Urinary bladder (tissue), 4 donors: ENCODE data around the gene FN1. TPM values are rescaled to one million over a fixed set of nuclear protein-coding genes. Genes with fewer than 3 reads are reported as not detected.

Experiments
- DNase-seq: peaks from one replicate; pipeline ENCODE4 v3.0.0-alpha.2; 2015; ENCODE audit errors: extremely low spot score
- H3K27ac ChIP-seq: one replicate; pipeline ENCODE4 v1.5.1; 2013; ENCODE audit warnings: low read depth, mild to moderate bottlenecking, moderate library complexity
- H3K36me3 ChIP-seq: one replicate; pipeline ENCODE4 v1.6.1; 2013; ENCODE audit warnings: mild to moderate bottlenecking, moderate library complexity; ENCODE audit not compliant: insufficient read depth
- H3K4me1 ChIP-seq: one replicate; pipeline ENCODE4 v1.6.1; 2013; ENCODE audit warnings: mild to moderate bottlenecking, moderate library complexity; ENCODE audit not compliant: insufficient read depth
- H3K4me3 ChIP-seq: one replicate; pipeline ENCODE4 v1.5.1; 2013; ENCODE audit warnings: low read depth, low read length
- WGBS: extraction: QIAGEN DNeasy Blood & Tissue Kit; methylation state at CpG from one replicate; pipeline ENCODE4 v1.1.7; 2013; 5-methylcytosine and 5-hydroxymethylcytosine counted together
- polyA plus RNA-seq: library from polyadenylated mRNA; stranded (reverse); fragments of 200-250 nt; gene quantifications from one replicate; pipeline ENCODE4 v1.2.3, GENCODE V29; 2013
- total RNA-seq: library from RNA; depleted of rRNA; stranded (reverse); fragments of >200 nt; gene quantifications from one replicate; pipeline ENCODE4 v1.2.3, GENCODE V29; 2014
- donor health status: healthy with polysubstance abuse.
- donor health status: healthy.

FN1 gene
- total and polyA plus RNA-seq, 2 donors: 1,813 to 1,853 TPM

DNA sequence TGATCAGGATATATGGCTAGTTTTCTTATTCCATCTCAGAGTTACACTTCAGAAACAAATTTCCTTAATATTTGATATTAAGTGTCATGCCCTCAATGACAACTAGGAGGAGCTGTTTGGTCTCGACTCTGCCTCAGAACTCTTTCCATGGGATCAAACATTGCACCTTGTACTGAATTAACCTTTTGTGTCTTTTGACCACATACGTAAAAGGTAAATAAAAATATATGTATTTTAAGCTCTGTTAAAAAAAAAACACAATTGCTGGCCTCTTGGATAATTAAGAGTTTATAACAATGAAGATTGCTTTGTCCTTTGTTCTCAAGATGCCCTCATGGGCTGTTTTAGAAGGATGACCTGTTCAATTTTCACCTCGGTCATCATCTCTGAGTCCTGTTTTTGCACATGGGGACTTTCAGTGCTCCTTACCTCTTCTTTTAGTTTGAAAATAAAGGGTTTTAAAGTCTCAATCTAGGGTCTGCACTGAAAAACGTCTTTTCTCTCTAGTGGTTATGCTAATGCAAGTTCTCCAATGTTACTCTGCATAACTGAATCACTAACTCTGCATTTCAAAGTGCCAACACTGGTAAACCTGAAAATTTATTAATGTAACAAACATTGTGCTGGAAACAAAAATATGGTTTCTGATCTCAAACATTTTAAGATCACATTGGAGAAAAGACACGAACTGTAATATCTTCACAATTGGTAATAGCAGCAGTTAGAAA, 18.8 kb upstream of the FN1 start:
- no peaks in the 10 kb centered on the region for H3K4me1 ChIP-seq
- WGBS: 69% methylated on average over 5 of the region's 5 CpGs
- no peaks in the 10 kb centered on the region for H3K36me3 ChIP-seq
- no peak overlapping the region for H3K4me3 ChIP-seq
- DNase-seq: no peak
- no peak overlapping the region for H3K27ac ChIP-seq

- 90% methylated on average over 5 of the region's 5 CpGs for WGBS
- Histone ChIP-seq H3K27ac (no peak overlapping the region), H3K4me3 (no peak overlapping the region), H3K4me1 (no peaks in the 10 kb centered on the region), H3K36me3 (no peaks in the 10 kb centered on the region)
- no peak for DNase-seq
These were observed 16.9 kb upstream of the FN1 start for GRCh38 chr2:215452725-215453124.

- no peaks in the 10 kb centered on the region for H3K4me1 ChIP-seq
- H3K36me3 ChIP-seq: no peaks in the 10 kb centered on the region
- no peak overlapping the region for H3K4me3 ChIP-seq
- DNase-seq: no peak
- H3K27ac ChIP-seq: no peak overlapping the region
- 91% methylated on average over 6 of the region's 6 CpGs for WGBS
These were observed 15.3 kb upstream of the FN1 start for GRCh38 chr2:215451012-215451756.

- 96% methylated on average over 4 of the region's 4 CpGs for WGBS
- Histone ChIP-seq H3K4me1 (no peaks in the 10 kb centered on the region), H3K36me3 (no peaks in the 10 kb centered on the region), H3K4me3 (no peak overlapping the region), H3K27ac (no peak overlapping the region)
- DNase-seq: no peak
These were observed 14.5 kb upstream of the FN1 start for GRCh38 chr2:215450188-215451011.

GRCh38 chr2:215447673-215448081, 11.8 kb upstream of the FN1 start:
- 80% methylated on average over 3 of the region's 3 CpGs for WGBS
- H3K27ac ChIP-seq: no peak overlapping the region
- H3K36me3 ChIP-seq: no peaks in the 10 kb centered on the region
- H3K4me1 ChIP-seq: no peaks in the 10 kb centered on the region
- no peak overlapping the region for H3K4me3 ChIP-seq
- DNase-seq: no peak

DNA sequence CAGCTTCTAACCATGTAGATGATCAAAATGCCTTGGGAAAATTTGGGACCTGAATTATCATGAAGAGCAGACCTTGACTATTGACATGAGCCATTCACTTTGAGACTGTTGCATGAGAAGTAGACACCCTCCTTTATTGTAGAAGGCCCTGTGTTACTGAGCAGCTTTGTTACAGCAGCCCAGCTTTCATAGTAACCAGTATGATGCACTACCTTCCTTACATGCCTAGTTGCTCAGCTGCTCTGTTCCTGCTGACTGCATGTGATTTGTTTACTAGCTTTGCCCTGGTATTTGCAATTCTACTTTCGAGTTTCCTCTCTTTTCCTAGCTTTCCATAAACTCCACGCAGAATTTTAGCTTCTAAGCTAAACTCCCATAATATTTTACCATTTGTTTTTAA, 11.2 kb upstream of the FN1 start:
- H3K36me3 ChIP-seq: no peaks in the 10 kb centered on the region
- WGBS: 66% methylated on average over 2 of the region's 2 CpGs
- no peak for DNase-seq
- no peak overlapping the region for H3K4me3 ChIP-seq
- no peaks in the 10 kb centered on the region for H3K4me1 ChIP-seq
- H3K27ac ChIP-seq: no peak overlapping the region

DNA sequence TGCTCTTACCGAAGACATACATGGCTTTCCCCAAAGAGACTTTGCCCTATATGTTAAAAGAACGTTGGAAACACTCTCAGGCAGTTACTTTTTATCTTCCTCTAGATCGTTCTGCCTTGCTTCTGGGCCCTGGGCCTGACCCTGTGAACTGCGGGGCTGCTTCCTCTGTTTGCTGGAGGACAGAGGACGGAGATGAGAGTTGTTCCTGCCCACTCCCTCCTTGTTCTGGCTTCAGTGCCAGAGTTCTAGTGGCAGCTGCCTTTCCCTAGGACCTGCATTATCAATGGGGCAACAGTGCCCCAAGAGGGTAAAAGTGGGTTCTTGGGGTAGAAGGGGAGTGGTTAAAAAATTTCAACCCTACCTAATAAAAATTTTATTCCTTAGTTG, 6.5 kb upstream of the FN1 start:
- Histone ChIP-seq H3K4me3 (no peak overlapping the region), H3K36me3 (no peaks in the 10 kb centered on the region), H3K4me1 (no peaks in the 10 kb centered on the region), H3K27ac (no peak overlapping the region)
- no peak for DNase-seq
- 55% methylated on average over 5 of the region's 5 CpGs for WGBS

- Histone ChIP-seq H3K36me3 (no peaks in the 10 kb centered on the region), H3K4me1 (no peaks in the 10 kb centered on the region), H3K27ac (no peak overlapping the region), H3K4me3 (no peak overlapping the region)
- DNase-seq: no peak
- 86% methylated on average over 6 of the region's 6 CpGs for WGBS
These were observed 5.9 kb upstream of the FN1 start for GRCh38 chr2:215441560-215442400.

DNA sequence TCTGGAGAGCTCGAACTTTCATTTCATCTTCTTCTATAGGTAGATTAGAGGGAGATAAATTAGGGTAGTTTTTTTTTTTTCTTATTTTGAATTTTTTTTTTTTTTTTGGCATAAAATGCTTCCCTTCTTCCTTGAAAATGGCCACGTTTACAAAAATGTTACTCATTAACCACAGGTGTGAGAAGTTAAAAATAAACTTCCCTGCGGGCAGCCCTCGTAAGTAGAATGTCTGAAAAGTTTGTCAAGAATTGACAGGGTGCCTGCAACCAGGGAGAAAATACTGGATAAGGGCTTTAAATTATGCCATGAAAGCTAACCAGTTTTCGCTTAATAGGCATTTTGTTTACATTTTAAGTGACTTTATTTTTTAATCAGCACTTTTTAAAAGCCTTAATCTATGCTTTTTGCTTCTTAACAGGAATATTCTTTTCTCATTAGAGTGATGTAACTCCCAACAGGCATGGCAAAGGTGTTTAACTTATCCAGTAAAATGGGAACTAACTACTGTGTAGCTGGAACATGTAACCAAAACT, 4.2 kb upstream of the FN1 start:
- Histone ChIP-seq H3K4me1 (no peaks in the 10 kb centered on the region), H3K36me3 (no peaks in the 10 kb centered on the region), H3K4me3 (no peak overlapping the region), H3K27ac (no peak overlapping the region)
- DNase-seq: no peak
- WGBS: 90% methylated on average over 5 of the region's 5 CpGs

- no peak for DNase-seq
- WGBS: 85% methylated on average over 2 of the region's 2 CpGs
- Histone ChIP-seq H3K4me1 (no peaks in the 10 kb centered on the region), H3K36me3 (no peaks in the 10 kb centered on the region), H3K27ac (no peak overlapping the region), H3K4me3 (no peak overlapping the region)
These were observed 3.5 kb upstream of the FN1 start for GRCh38 chr2:215439404-215439803.

- WGBS: 37% methylated on average over 2 of the region's 2 CpGs
These were observed 1.7 kb upstream of the FN1 start for GRCh38 chr2:215437614-215438013.

GRCh38 chr2:215436705-215437565, 1.1 kb upstream of the FN1 start:
- WGBS: 6% methylated on average over 22 of the region's 22 CpGs
- H3K4me1 ChIP-seq: no peaks in the 10 kb centered on the region
- peak; percentile 18 for DNase-seq
- H3K36me3 ChIP-seq: no peaks in the 10 kb centered on the region
- H3K27ac ChIP-seq: peak overlapping the region; percentile 78
- H3K4me3 ChIP-seq: peak overlapping the region; percentile 48

More at GRCh38 chr2:215437614-215438013, 1.7 kb upstream of the FN1 start:
- DNase-seq: no peak
- no peaks in the 10 kb centered on the region for H3K4me1 ChIP-seq
- H3K4me3 ChIP-seq: no peak overlapping the region
- no peaks in the 10 kb centered on the region for H3K36me3 ChIP-seq
- no peak overlapping the region for H3K27ac ChIP-seq
